NCI-H1417 (cell line): ENCODE results near the gene NMNAT1.
"Not testable (repeated sequence)": the region's sequence is repeated elsewhere in the genome, so short reads cannot be mapped to it uniquely, and the experiment has no call there.

Experiments
- DNase-seq, 3 experiments: peaks; one replicate each; lab custom pipeline; 2025; lab: John Stamatoyannopoulos, UW

NMNAT1 gene

GRCh38 chr1:10020086-10020485 lies 76.8 kb downstream of the NMNAT1 start:
- no peak for DNase-seq

GRCh38 chr1:10020678-10021077 lies 77.4 kb downstream of the NMNAT1 start:
- not testable (repeated sequence) for DNase-seq

GRCh38 chr1:10021992-10022391 lies 78.7 kb downstream of the NMNAT1 start:
- not testable (repeated sequence) for DNase-seq

GRCh38 chr1:10022656-10023055 lies 79.4 kb downstream of the NMNAT1 start:
- no peak for DNase-seq

- no peak for DNase-seq
Observed at GRCh38 chr1:10025354-10025753, 82.1 kb downstream of the NMNAT1 start.

GRCh38 chr1:10027027-10027426 lies 83.8 kb downstream of the NMNAT1 start:
- DNase-seq: no peak

GRCh38 chr1:10028956-10029500 lies 85.8 kb downstream of the NMNAT1 start:
- not testable (repeated sequence) for DNase-seq

GRCh38 chr1:10031461-10031860 lies 88.2 kb downstream of the NMNAT1 start:
- DNase-seq: no peak

GRCh38 chr1:10032590-10033358 lies 89.5 kb downstream of the NMNAT1 start, which contains the start of gene UBE4B:
UBE4B (plus strand) TSS chr1:10032958; CDS start chr1:10033671, 713 bp downstream.
- DNase-seq: peak; percentile 98 to 99 (median 99)

- DNase-seq: peak; percentile 38 to 85 (median 79)
Observed at GRCh38 chr1:10033359-10033845, 90.1 kb downstream of the NMNAT1 start.
